ENCODE measurements around the gene U2AF2. TPM values are rescaled to one million over a fixed set of nuclear protein-coding genes. Genes with fewer than 3 reads are reported as not detected.

U2AF2 gene
- polyA plus RNA-seq, 3 donors: 5.3 to 166 (median 5.4) TPM

- intact Hi-C loops (cut with micrococcal nuclease): no loop called here
- no peak overlapping the region for H2AFZ ChIP-seq (ENCODE audit: insufficient read depth, low read depth, low read length, poor library complexity, severe bottlenecking)
- no peaks in the 10 kb centered on the region for H3K9me3 Mint-ChIP-seq
- no peak for DNase-seq
- H3K36me3 ChIP-seq (replicated peaks in 1 of 2; ENCODE audit: control insufficient read depth in 1 of 2, insufficient read depth in 2 of 2, low read length in 2 of 2): peaks cover 93 to 99% of the 10 kb centered on the region in 2 donors
- H3K4me1 ChIP-seq (ENCODE audit: control insufficient read depth in 1 of 2, insufficient read depth in 2 of 2, low read length in 2 of 2): no peaks in the 10 kb centered on the region
- H3K4me3 ChIP-seq (replicated peaks in 1 of 3; ENCODE audit: low read depth in 2 of 3, low read length in 3 of 3): no peak overlapping the region
- no peak overlapping the region for H3K27ac ChIP-seq (ENCODE audit: low read depth in 1 of 2, low read length in 2 of 2)
- H3K9me3 ChIP-seq (replicated peaks in 1 of 2; ENCODE audit: control insufficient read depth in 1 of 2, insufficient read depth in 1 of 2, low read length in 2 of 2): no peaks in the 10 kb centered on the region
- H3K36me3 Mint-ChIP-seq: peaks cover 69 to 95% of the 10 kb centered on the region in 2 donors
- WGBS (ENCODE audit: insufficient coverage): 98% methylated on average over 24 of the region's 35 CpGs
- H3K27ac Mint-ChIP-seq: peak overlapping the region in 1 of 7 donors; percentile 40
- H3K79me2 ChIP-seq (ENCODE audit: insufficient read depth, low read length): peaks cover 38% of the 10 kb centered on the region
- peaks cover 2% of the 10 kb centered on the region for H3K4me1 Mint-ChIP-seq
- H4K20me1 ChIP-seq (ENCODE audit: insufficient read depth, low read length): peaks cover 94% of the 10 kb centered on the region
- H3K27me3 ChIP-seq (ENCODE audit: control insufficient read depth in 2 of 2, insufficient read depth in 2 of 2, low read length in 2 of 2): no peaks in the 10 kb centered on the region
- TF ChIP-seq, protein P1, sequence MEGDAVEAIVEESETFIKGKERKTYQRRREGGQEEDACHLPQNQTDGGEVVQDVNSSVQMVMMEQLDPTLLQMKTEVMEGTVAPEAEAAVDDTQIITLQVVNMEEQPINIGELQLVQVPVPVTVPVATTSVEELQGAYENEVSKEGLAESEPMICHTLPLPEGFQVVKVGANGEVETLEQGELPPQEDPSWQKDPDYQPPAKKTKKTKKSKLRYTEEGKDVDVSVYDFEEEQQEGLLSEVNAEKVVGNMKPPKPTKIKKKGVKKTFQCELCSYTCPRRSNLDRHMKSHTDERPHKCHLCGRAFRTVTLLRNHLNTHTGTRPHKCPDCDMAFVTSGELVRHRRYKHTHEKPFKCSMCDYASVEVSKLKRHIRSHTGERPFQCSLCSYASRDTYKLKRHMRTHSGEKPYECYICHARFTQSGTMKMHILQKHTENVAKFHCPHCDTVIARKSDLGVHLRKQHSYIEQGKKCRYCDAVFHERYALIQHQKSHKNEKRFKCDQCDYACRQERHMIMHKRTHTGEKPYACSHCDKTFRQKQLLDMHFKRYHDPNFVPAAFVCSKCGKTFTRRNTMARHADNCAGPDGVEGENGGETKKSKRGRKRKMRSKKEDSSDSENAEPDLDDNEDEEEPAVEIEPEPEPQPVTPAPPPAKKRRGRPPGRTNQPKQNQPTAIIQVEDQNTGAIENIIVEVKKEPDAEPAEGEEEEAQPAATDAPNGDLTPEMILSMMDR (IDR thresholded peaks at IDR 0.05): no peak
- H3K4me2 ChIP-seq (replicated peaks; ENCODE audit: extremely low read depth, low read length, poor library complexity, severe bottlenecking): no peak overlapping the region
- H3K9ac ChIP-seq (ENCODE audit: insufficient read depth, low read length, poor library complexity, severe bottlenecking): no peak overlapping the region
- no peaks in the 10 kb centered on the region for H3K27me3 Mint-ChIP-seq (ENCODE audit: low read depth in 3 of 3)
- H3K4me3 Mint-ChIP-seq: no peak overlapping the region
Observed at GRCh38 chr19:55689411-55690108, 34.7 kb downstream of the U2AF2 start.

GRCh38 chr19:55690109-55690768 is 35.4 kb downstream of the U2AF2 start:
- no peaks in the 10 kb centered on the region for H3K4me1 ChIP-seq (ENCODE audit: control insufficient read depth in 1 of 2, insufficient read depth in 2 of 2, low read length in 2 of 2)
- no peak overlapping the region for H3K9ac ChIP-seq (ENCODE audit: insufficient read depth, low read length, poor library complexity, severe bottlenecking)
- peaks cover 93 to 99% of the 10 kb centered on the region in 2 donors for H3K36me3 ChIP-seq (replicated peaks in 1 of 2; ENCODE audit: control insufficient read depth in 1 of 2, insufficient read depth in 2 of 2, low read length in 2 of 2)
- Mint-ChIP-seq H3K27ac (peak overlapping the region in 1 of 7 donors; percentile 8), H3K36me3 (peaks cover 69 to 95% of the 10 kb centered on the region in 2 donors), H3K4me1 (peaks cover 2% of the 10 kb centered on the region), H3K9me3 (no peaks in the 10 kb centered on the region), H3K4me3 (no peak overlapping the region), H3K27me3 (ENCODE audit: low read depth in 3 of 3) (no peaks in the 10 kb centered on the region)
- no peak for DNase-seq
- H2AFZ ChIP-seq (ENCODE audit: insufficient read depth, low read depth, low read length, poor library complexity, severe bottlenecking): no peak overlapping the region
- TF ChIP-seq, protein P1 (IDR thresholded peaks at IDR 0.05): no peak
- no peaks in the 10 kb centered on the region for H3K9me3 ChIP-seq (replicated peaks in 1 of 2; ENCODE audit: control insufficient read depth in 1 of 2, insufficient read depth in 1 of 2, low read length in 2 of 2)
- no peak overlapping the region for H3K4me2 ChIP-seq (replicated peaks; ENCODE audit: extremely low read depth, low read length, poor library complexity, severe bottlenecking)
- 95% methylated on average over 23 of the region's 25 CpGs for WGBS (ENCODE audit: insufficient coverage)
- intact Hi-C loops (cut with micrococcal nuclease): no loop called here
- no peaks in the 10 kb centered on the region for H3K27me3 ChIP-seq (ENCODE audit: control insufficient read depth in 2 of 2, insufficient read depth in 2 of 2, low read length in 2 of 2)
- H4K20me1 ChIP-seq (ENCODE audit: insufficient read depth, low read length): peaks cover 93% of the 10 kb centered on the region
- H3K4me3 ChIP-seq (replicated peaks in 1 of 3; ENCODE audit: low read depth in 2 of 3, low read length in 3 of 3): no peak overlapping the region
- H3K27ac ChIP-seq (ENCODE audit: low read depth in 1 of 2, low read length in 2 of 2): no peak overlapping the region
- H3K79me2 ChIP-seq (ENCODE audit: insufficient read depth, low read length): peaks cover 31% of the 10 kb centered on the region

Measured in CD14-positive monocyte (primary cell).